NCI-H2196 (cell line): Measurements from ENCODE around the gene KCNC4.
A peak's percentile ranks its signal among the peaks of the same experiment; 100 is the strongest.

Experiments used
- DNase-seq: peaks from one replicate; lab custom pipeline; 2025; ENCODE audit not compliant: unreplicated experiment; lab: John Stamatoyannopoulos, UW

Gene KCNC4

DNA sequence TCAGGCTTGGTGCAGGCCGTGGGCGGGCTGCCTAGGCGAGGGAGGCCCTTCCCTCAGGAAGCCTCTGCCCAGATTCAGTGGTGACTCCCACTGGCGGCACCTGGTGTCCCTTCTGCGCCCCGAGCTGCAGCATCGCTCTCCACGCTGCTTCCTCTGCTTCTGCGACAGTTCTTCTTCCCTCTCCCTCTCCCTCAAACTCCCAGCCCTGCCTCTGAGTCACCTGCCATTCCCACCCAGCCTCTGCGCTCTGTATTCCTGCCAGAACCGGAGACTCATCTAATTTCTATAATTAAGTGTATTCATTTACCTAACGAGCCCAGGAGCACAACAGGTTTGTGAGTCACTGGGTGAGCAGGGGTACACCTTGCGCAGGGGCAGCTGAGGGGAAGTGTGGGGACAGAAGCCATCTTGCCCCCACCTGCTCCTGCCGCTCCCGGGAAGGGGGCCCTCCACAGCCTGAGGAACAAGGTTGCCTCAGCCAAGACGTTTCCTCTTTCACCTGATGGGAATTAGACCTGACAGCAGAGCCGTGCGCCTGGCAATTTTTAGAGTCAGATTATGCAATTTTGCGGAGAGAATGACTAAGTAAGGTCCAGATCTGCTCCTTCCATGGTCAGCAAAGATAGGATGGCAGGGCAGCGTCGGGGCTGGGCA is 19.4 kb downstream of the KCNC4 start:
- no peak for DNase-seq

DNA sequence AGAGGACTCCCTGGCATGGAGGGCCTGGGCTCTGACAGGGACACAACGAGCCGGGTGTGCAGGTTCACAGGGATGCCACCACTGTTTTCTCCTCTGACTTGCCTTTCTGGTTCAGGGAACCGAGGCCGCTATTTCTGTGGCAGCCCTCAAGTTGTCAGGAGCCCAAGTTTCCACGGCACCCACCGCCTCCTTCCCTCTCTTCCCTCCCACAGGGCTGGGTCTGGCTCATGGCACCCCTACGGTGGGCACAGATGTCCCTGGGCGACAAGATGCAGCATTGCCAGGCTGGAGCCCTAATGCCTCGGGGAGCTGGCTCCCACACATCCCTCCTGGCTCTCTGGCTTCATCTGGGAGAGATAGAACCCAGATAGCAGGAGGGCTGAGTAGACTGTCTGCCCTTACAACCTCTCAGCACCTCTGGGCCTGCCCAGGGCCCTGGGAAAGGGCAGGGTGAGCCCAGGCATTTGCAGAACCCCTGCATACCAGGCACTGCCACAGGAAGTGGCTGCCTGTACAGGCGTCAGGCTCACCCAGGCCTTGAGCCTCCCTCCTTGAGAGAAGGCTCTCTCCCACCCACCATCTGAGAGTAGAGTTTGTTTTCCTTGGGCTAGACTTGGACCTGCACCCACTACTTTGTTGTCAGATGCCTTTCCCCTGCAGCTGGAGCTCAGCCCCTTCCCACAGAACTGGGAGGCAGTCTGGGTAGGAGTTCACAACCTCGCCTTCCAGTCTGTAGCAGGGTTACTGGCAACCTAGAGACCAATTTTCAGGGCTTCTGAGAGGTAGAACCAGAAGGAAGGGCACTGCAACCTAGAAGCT is 20.5 kb downstream of the KCNC4 start:
- no peak for DNase-seq

DNA sequence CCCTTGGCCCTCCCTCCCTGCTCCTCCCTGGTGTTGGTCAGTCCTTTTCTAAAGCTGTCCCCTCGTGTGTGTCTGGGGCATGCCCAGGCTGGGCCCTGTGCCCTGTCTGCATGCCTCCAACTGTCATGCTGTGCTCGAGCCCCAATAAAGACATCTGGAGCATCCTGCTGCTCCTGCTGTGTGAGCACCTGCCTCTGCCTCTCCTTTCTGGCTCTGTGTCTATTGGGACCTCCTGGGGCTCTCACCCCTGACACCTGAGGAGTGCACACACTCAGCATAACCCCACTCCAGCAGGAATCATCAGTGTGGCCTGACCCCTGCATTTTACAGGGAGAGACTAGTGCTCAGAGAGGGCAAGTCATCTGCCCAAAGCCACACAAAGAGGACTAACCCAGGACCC is 23.7 kb downstream of the KCNC4 start:
- peak; percentile 61 for DNase-seq

DNA sequence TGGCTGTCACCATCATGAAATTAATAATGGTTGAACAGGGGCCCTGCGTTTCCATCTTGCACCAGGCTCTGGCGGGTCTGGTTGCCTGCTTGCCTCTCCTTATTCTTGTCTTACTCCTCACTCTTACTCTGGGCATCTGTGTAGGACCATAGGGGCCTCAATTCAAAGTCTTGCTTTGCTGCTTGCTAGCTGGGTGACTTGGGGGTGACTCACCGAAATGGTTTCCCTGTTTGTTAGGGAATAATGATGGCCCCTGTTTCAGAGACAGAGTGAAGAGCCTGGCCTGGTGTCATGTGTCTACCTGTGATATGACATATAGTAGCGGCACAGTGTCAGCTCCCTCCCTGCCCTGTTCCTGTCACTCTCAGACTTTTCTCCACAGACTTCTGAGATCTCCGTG is 24.6 kb downstream of the KCNC4 start:
- no peak for DNase-seq

DNA sequence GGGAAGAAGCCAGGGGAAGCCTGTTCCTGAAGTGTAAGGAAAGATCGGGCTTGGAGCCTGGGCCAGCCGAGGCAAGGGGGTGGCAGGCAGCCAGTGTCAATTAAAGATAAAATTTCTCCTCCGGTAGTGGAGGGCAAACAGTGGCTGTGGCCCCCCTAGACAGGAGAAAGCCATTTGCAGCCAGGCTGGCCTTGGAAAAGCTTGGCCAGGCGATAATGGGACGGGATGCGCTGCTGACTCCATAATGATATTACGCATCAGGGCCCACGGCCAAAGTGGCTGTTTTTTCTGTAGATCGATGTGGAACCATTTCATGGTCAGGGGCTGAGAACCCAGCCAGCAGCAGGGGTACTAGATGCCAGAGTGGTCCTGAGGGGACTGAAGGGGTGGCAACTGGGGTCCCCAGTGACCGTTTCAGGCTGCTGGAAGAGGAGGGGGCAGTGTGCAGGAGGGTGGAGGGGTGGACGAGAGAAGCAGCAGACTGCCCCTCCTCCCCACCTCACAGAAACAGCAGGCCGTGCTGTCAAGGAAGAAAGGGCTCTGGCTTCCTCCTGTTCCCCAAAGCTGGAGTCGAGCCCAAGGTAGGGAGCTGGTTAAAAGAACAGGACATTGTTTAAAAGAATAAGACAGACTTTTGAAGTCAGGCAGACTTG is 25.2 kb downstream of the KCNC4 start:
- peak; percentile 54 for DNase-seq

DNA sequence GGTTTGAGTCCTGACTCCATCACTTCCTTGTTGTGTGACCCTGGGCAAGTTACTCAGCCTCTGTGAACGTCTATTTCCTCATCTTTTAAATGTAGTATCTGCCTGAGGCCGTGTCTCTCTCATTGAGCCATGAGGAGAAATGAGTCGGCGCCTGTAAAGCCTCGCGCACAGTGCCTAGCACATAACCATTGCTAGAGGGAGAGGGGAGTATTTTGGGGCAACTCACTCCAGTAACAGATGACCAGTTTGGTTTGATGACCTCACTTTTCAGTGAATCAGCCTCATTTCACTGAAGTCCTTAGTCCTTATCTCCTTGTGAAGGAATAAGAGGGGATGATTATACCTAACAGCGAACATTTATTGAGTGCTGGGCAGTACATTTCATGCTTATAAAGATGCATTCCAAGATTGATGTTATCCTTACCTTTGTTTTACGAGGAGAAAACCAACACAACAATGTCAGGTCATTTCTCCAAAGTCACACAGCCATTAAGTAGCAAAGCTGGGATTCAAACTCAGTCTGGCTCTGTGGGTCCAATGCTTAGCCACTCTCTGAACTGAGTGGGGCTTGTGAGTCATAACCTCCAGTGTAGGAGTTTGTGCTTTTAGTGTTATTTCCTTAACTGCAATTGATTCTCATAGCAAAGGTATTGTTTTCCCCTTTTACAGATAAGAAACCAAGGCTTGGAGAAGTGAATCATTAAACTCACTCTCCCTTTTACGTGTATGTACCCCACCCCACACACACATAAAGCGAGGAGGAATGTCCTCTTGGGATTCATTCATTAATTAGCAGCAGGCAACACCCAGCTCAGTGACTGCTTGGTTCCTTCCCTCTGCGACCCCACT is 25.9 kb downstream of the KCNC4 start:
- peak; percentile 54 for DNase-seq

DNA sequence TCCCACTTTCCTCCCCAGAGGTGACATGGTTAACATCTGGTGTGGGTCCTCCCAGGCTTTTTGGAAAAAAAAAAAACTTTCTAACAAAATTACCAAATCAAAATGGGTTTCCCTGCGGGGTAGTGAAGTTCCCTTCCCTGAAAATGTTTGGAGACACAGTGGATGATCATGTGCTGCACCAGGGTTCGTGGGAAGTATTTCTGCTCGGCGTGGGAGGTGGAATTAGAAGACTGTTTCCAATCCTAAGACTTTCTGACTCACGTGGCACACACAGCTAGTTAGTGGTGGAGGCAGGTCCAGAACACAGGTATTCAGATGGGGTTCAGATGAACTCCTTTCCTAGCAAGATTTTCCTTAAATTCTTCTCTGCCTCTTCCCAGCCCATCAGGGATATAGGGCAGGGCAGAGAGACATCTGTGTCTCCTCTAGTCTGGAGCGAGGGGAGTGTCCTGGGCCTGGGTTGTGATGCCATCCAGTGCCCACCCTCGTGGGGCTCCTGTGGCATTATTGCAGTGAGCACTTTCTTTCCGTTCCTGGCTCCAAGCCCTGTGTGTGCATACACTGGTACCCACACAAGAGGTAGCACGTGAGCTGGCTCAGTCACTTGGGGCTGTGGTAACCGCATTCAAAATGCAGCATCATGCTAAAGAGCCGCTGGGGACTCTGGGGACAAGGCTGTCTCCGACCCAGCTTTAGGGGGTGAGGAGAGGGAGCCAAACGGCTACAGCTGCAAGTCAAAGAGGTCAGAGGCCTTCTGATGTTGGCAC is 27.5 kb downstream of the KCNC4 start:
- no peak for DNase-seq

DNA sequence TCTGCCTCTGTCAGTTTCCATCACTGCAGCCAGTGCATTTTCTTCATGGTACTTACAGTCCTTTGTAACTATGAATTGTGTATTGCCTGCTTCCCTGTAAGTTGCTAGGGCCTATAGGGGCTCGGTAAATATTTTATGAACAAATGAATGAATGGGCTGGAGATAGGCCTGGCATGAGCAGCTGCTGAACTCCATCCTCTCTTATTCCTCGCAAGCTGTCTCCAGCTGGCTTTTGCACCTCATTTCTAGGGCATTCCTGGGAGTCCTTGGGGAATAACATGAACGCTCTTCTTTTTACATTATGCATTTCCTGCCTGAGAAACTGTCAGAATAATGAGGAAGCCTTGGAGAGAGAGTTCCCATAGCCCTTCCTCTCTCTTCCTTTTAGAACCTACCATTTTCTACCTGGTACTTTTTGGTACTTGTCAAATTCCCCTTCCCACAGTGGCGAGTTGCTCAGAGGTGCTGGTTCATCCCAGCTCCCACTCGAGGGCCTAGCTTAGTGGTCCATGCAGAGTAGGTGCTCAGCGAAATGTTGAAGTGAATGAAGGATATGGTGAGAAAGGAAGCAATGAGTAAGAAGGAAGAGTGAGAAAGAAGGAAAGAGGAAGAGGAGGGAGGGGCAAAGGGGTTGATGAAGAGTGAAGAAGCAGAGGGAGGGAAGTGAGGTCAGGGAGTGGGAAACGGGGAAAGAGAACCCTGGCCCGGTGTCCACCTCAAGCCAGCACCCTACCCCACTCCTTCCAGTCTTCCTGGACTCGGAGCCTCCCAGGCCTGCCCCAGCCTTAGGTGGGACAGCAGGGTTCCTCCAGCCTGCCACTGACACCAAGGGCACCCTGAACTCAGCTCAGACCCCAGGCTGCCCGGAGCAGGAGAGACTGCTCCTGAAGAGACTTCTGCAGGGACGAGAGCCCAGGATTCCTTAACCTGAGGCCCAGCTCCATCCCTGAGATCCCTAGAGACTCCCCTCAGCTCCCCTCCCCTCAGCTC is 29.6 kb downstream of the KCNC4 start:
- no peak for DNase-seq

DNA sequence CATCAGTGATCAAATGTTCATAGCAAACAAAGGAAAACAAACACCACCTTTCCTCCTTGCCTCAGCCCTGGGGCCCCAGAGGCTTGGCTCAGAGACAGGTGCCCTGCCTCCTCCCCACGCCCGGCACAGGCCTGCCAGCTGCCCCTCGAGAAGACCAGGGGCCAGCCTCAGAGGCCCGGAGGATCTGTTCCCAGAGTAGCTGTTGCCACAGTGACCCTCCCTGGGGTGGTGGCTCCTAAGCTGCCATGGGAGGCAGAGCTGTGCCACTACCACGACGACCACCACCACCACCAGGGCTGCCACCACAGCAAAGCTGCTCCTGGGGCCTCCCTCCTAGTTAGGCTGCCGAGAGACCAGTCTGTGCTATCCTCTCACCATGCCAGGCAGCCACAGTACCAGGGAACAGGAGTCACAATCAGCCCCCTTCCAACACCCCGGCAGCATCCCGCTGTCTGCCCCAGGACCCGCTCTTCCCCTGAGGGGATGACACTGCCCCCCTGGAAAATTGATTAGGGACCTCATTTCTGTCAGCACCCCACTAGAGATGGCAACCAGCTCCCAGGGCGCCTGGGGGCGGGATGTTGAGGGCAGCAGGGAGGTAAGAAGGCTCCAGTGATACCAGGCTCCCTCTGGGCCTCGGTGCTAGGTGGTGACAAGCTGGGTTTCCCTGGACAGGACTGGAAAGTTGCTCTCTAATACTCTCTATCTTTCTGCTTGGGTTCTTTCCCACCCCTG is 30.5 kb downstream of the KCNC4 start:
- peak; percentile 57 for DNase-seq

DNA sequence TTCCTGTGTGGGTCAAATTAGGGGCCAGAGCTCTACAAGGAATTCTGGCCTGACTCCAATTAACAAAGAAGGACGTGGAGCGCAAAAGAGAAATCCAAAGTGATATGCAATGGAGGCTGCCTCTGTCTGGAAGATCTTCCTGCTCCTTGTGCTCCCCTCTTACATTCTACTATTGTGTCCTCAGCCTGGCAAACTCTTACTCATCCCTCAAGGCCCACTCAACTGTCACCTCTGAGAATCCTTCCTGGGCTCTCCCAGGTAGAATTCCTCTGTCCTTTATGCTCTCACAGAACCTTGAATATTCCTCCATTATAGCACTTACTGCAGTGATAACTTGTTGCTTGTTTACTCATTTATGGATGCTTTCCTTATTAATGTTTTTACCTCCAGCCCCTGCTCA is 31.4 kb downstream of the KCNC4 start:
- DNase-seq = no peak

DNA sequence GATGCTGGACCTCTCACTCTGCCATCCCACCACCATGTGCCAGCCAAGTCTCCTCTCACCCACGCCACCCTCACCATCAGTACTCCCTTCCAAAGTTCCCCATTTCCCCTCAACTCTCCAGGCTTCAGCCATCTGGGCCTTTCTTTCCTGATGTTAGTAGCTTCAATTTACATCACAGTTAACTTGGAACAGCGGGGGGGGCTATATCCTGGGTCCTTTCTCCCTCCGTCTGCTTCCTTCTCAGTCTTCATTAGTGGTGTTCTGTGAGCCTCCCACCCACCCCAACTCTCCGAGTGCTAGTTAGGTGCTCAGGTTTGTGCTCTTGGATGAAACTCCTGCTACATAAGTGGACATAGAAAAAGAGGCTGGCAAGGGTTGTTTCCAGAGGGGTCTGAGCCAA is 31.9 kb downstream of the KCNC4 start:
- no peak for DNase-seq

DNA sequence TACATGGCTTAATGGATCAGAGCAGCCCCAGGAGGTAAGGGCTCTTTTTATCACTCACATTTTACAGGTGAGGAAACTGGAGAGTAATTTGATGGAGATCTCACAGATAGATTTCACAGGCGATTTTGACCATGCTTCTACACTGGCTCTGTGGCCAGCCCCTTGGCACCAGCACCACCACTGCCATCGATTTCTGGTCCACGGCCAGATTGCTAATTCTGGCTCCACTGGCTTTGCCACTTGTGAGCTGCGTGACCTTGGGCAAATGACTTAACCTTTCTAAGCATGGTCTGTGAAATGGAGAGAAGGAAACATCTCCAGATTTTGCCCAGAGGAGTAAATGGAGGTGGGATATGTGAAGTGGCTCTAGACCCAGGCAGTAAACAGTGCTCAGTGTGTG is 32.6 kb downstream of the KCNC4 start:
- DNase-seq = no peak

DNA sequence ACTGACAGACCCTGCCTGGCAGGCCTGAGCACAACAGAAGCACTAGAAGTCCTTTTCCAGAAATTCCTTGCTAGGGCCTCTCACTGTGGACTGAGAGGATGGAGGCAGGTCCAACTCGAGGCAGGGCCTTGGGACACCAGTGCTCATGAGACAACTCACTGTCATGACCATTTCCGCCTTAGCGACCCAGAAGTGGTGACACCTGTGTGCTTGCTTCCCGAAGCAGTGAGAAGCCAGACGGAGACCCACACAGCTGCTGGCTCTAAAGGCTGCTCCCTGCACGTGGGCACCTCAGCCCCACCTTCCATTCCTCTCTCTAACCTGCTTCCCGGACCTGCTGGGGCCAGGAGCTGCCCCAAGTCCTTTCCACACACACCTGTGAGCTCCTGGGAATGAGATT is 33.0 kb downstream of the KCNC4 start:
- DNase-seq = no peak

DNA sequence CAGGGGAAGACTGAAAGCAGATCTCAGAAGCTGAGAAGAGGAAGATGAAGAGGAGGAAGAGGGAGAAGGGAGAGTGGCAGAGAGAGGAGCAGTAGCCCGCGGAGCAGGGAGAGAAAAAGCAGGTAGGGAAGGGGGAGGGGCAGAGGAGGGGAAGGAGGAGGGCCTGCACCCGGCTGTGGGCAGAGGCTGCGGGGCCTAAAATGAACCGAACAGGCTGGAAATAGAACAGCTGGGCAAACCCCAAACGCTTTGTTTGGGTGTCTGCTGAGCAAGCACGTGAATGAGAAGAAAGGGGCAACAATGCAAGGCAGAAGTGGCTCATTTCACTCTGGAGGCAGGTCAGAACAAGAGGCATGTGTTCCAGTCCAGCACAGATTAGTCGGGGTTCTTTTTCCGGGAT is 33.5 kb downstream of the KCNC4 start:
- no peak for DNase-seq

DNA sequence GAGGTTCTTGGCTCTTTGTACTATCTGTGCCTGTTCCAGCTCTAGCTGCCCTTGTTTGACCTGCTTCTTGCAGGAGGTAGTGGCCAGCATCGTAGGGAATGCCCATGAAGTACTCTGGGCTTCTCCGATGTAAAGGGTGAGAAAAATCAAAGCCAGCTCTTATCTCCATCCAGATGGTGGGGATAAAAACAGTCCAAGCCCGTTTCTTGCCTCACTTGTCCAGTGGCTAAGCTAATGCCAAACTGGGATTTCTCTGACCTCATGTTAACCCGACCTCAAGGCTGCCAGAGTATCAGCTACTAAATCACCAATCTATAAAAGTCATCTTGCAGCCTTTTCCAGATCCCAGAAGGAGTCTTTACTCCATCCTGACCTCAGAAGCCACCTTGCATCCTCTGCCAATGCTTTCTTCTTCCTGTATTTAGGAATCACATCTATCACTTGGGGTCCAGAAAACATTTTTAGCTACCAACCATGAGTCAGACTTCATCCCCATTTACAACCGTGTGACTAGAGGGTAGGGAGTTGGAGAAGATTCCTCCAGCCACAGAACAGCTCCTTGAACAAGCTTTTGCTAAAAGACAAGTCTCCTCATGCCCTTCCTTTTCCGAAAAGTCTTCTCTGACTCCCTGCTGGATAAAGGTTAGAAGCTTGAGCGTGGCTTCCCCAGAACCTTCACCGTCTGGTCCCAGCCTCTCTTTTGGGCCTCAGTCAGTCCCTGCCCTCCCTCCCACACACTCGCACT is 35.9 kb downstream of the KCNC4 start:
- DNase-seq = no peak

DNA sequence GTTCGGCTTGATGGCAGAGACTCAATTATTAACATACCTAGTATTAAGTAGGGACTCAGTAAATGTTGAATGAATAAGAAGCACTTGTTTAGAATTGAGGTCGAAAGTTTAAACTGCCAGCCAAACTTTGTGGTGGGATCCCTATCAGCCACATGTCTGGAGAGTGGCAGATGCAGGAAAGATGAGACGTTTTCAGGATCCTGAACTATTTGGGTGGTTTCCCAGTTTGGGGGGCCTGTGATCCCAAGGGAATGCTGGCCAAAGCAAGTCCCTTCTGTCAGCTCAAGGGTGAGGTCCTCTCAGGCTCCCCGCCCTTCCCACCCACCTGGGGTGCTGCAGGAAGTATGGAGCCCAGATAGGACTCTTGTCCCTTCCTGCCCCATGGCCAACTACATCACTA is 38.6 kb downstream of the KCNC4 start:
- no peak for DNase-seq

DNA sequence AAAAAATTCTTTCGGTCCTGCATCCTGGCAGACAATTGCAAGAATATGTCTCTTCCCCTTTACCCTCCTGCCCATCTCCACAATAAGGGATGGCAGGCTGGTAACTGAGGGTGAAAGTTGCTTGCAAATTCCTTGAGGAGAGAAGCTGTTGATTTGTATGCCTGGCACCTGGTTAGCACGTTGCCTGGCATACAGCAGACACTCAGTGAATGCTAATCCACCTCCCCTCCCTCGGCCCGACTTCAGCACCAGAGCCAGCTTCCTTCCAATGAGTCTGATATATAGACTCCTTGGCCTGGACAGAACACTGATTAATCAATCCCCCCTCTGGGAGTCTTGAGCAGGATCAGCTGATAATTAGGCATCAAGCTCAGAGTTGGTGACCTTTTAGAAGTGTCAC is 39.1 kb downstream of the KCNC4 start:
- DNase-seq = no peak

DNA sequence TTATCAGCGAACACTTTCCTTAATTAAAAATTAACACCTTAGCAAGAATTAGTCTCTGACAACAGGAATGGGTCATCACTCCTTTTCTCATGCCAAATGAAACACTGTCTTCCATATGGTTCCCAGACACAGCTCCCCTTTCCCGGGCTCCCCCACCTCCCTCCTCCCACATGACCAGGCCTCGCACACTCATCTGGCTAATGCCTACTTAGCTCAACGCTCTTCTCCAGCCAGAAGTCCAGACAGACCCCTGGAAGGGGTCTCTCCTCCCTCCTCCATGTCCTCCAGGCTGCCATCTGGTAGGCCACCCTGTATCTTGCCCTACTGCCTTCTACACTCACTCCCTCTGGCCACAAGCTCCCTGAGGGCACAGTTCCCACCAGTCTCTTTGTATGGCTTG is 39.9 kb downstream of the KCNC4 start:
- no peak for DNase-seq
